ENCODE data around the gene PIH1D1.

DNA sequence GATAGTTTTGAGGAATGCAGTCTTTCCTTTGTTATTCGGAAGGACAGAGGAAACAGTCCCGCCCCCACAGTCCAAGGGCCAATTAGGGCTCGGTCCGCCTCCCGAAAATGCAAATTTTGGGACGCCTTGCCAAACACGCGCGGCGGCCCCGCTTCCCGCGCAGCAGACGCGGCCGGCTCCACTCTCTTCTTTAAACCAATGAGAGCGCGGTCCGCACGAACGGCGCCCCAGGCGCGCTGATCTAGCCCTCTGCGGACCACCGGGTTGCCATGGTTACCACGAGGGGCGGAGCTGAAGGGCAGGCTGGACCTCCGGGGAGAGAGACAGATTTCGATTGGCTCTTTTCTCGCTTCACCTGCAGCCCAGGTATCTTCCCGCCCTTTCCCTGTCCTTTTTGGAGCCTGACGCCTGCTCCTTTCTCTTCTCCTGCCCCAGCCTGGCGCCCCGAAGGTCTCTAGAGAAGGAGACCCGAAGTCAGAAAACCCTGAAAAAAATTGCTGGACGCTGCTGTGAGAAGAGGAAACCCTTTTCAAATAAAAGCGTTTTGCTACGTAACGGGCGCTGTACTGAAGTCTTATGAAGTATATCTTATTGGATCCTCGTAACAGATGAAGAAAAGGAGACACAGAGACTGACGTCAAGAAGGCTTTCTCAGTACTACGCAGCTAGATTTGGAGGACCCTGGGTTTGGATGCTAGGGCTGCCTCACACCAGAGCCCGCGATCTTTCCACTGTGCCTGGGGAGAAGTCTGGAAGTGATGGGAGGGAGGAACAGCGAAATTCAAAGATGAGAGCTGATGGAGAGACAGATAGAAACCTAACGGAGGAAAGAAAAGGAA, 30.4 kb downstream of the PIH1D1 start:
- TF ChIP-seq, protein P1, sequence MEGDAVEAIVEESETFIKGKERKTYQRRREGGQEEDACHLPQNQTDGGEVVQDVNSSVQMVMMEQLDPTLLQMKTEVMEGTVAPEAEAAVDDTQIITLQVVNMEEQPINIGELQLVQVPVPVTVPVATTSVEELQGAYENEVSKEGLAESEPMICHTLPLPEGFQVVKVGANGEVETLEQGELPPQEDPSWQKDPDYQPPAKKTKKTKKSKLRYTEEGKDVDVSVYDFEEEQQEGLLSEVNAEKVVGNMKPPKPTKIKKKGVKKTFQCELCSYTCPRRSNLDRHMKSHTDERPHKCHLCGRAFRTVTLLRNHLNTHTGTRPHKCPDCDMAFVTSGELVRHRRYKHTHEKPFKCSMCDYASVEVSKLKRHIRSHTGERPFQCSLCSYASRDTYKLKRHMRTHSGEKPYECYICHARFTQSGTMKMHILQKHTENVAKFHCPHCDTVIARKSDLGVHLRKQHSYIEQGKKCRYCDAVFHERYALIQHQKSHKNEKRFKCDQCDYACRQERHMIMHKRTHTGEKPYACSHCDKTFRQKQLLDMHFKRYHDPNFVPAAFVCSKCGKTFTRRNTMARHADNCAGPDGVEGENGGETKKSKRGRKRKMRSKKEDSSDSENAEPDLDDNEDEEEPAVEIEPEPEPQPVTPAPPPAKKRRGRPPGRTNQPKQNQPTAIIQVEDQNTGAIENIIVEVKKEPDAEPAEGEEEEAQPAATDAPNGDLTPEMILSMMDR (IDR thresholded peaks at IDR 0.05): no peak
- TF ChIP-seq TEAD4 (CRISPR knock-in tag; IDR thresholded peaks at IDR 0.05): no peak
- TF ChIP-seq NFE2L1 (CRISPR knock-in tag; IDR thresholded peaks at IDR 0.05): peak; percentile 44; the same call in 1 of the 2 replicates
- no peak for TF ChIP-seq ZNF416 (CRISPR knock-in tag; IDR thresholded peaks at IDR 0.05)
- no peak for TF ChIP-seq ATF1 (CRISPR knock-in tag; IDR thresholded peaks at IDR 0.05)
- TF ChIP-seq, protein P2, sequence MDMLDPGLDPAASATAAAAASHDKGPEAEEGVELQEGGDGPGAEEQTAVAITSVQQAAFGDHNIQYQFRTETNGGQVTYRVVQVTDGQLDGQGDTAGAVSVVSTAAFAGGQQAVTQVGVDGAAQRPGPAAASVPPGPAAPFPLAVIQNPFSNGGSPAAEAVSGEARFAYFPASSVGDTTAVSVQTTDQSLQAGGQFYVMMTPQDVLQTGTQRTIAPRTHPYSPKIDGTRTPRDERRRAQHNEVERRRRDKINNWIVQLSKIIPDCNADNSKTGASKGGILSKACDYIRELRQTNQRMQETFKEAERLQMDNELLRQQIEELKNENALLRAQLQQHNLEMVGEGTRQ (CRISPR knock-in tag; IDR thresholded peaks at IDR 0.05): no peak
- no peak for TF ChIP-seq NR1H2 (CRISPR knock-in tag; IDR thresholded peaks at IDR 0.05)
- no peak for TF ChIP-seq ZNF138 (CRISPR knock-in tag; conservative IDR thresholded peaks at IDR 0.05)
- no peak for TF ChIP-seq SMAD3 (CRISPR knock-in tag; IDR thresholded peaks at IDR 0.05; ENCODE audit: borderline replicate concordance)
- TF ChIP-seq EMX1 (CRISPR knock-in tag; IDR thresholded peaks at IDR 0.05): no peak
- no peak for TF ChIP-seq FOXJ3 (CRISPR knock-in tag; IDR thresholded peaks at IDR 0.05; ENCODE audit: borderline replicate concordance)
- TF ChIP-seq JUN (CRISPR knock-in tag; IDR thresholded peaks at IDR 0.05): no peak
- TF ChIP-seq TCF7 (CRISPR knock-in tag; IDR thresholded peaks at IDR 0.05; ENCODE audit: low read depth): no peak
